ENCODE results near the gene SCFD2. TPM values are rescaled to one million over a fixed set of nuclear protein-coding genes. Genes with fewer than 3 reads are reported as not detected.
A peak's percentile ranks its signal among the peaks of the same experiment; 100 is the strongest.

The SCFD2 gene
- total RNA-seq, 1 experiment from 2014 or later: 8.1 TPM

GRCh38 chr4:52984462-52984881, 381.4 kb downstream of the SCFD2 start:
- DNase-seq: peak in 1 of 2 experiments; percentile 36
- Histone ChIP-seq H4K20me1 (ENCODE audit: insufficient read depth) (no peaks in the 10 kb centered on the region), H3K27ac (no peak overlapping the region), H2AFZ (no peak overlapping the region), H3K36me3 (ENCODE audit: low read depth) (no peaks in the 10 kb centered on the region), H3K9me3 (ENCODE audit: insufficient read depth, low read depth) (no peaks in the 10 kb centered on the region), H3K79me2 (ENCODE audit: low read depth) (no peaks in the 10 kb centered on the region), H3F3A (ENCODE audit: insufficient read depth, low read depth) (no peaks in the 10 kb centered on the region), H3K9me2 (ENCODE audit: insufficient read depth) (no peaks in the 10 kb centered on the region), H3K27me3 (ENCODE audit: insufficient read depth, low read depth) (no peaks in the 10 kb centered on the region), H3K4me1 (replicated peaks; ENCODE audit: insufficient read depth) (peaks cover 6% of the 10 kb centered on the region; the same call in 1 of the 2 replicates), H3K4me2 (no peak overlapping the region), H3K4me3 (no peak overlapping the region)
- no TSS peak for BruUV-seq (replicated peaks)
- CTCF ChIA-PET: interaction anchor here (0.6 kb wide), 1 partner anchor 286 kb away, joined by 3 read pairs; no protein-coding TSS in a partner anchor
- intact Hi-C loops (cut with micrococcal nuclease; ENCODE audit: unreplicated experiment): loop anchor here (5.0 to 10.0 kb wide), 5 partner anchors 262 to 1250 kb away; partner anchors contain the start of gene USP46
- TF ChIP-seq EZH2 (IDR thresholded peaks at IDR 0.05; ENCODE audit: low read depth) (no peak), CTCF (conservative IDR thresholded peaks at IDR 0.05) (no peak)
- POLR2A ChIA-PET (ENCODE audit: unreplicated experiment): no interaction called here

- no TSS peak for BruUV-seq (replicated peaks)
Observed at GRCh38 chr4:52983563-52984303, 382.1 kb downstream of the SCFD2 start.

GRCh38 chr4:52982946-52983340, 382.9 kb downstream of the SCFD2 start:
- Histone ChIP-seq H2AFZ (no peak overlapping the region), H4K20me1 (ENCODE audit: insufficient read depth) (no peaks in the 10 kb centered on the region), H3K27ac (no peak overlapping the region), H3K4me2 (no peak overlapping the region), H3K9me2 (ENCODE audit: insufficient read depth) (no peaks in the 10 kb centered on the region), H3K4me3 (no peak overlapping the region), H3K27me3 (ENCODE audit: insufficient read depth, low read depth) (no peaks in the 10 kb centered on the region), H3K79me2 (ENCODE audit: low read depth) (no peaks in the 10 kb centered on the region), H3K36me3 (ENCODE audit: low read depth) (no peaks in the 10 kb centered on the region), H3K4me1 (replicated peaks; ENCODE audit: insufficient read depth) (peaks cover 6% of the 10 kb centered on the region; the same call in 1 of the 2 replicates), H3K9me3 (ENCODE audit: insufficient read depth, low read depth) (no peaks in the 10 kb centered on the region), H3F3A (ENCODE audit: insufficient read depth, low read depth) (no peaks in the 10 kb centered on the region)
- BruUV-seq (replicated peaks): no TSS peak
- ChIA-PET POLR2A (ENCODE audit: unreplicated experiment) (no interaction called here), CTCF (interaction anchor here (0.9 to 1.9 kb wide), 3 partner anchors 395 to 438 kb away, joined by 3 to 14 read pairs (median 5); no protein-coding TSS in a partner anchor)
- DNase-seq: no peak
- TF ChIP-seq CTCF (conservative IDR thresholded peaks at IDR 0.05) (no peak), EZH2 (IDR thresholded peaks at IDR 0.05; ENCODE audit: low read depth) (no peak)
- intact Hi-C loops (cut with micrococcal nuclease; ENCODE audit: unreplicated experiment): loop anchor here (2.0 to 10.0 kb wide), 7 partner anchors 72 to 1252 kb away; partner anchors contain the start of gene USP46

More at GRCh38 chr4:52983563-52984303, 382.1 kb downstream of the SCFD2 start:
- Histone ChIP-seq H3K4me3 (no peak overlapping the region), H3K4me1 (replicated peaks; ENCODE audit: insufficient read depth) (peaks cover 6% of the 10 kb centered on the region; the same call in 1 of the 2 replicates), H3K4me2 (no peak overlapping the region), H3K9me3 (ENCODE audit: insufficient read depth, low read depth) (no peaks in the 10 kb centered on the region), H3K9me2 (ENCODE audit: insufficient read depth) (no peaks in the 10 kb centered on the region), H3K36me3 (ENCODE audit: low read depth) (no peaks in the 10 kb centered on the region), H3K79me2 (ENCODE audit: low read depth) (no peaks in the 10 kb centered on the region), H4K20me1 (ENCODE audit: insufficient read depth) (no peaks in the 10 kb centered on the region), H2AFZ (no peak overlapping the region), H3K27me3 (ENCODE audit: insufficient read depth, low read depth) (no peaks in the 10 kb centered on the region), H3F3A (ENCODE audit: insufficient read depth, low read depth) (no peaks in the 10 kb centered on the region), H3K27ac (no peak overlapping the region)
- intact Hi-C loops (cut with micrococcal nuclease; ENCODE audit: unreplicated experiment): loop anchor here (2.0 to 10.0 kb wide), 7 partner anchors 73 to 1251 kb away; partner anchors contain the start of gene USP46
- ChIA-PET POLR2A (ENCODE audit: unreplicated experiment) (no interaction called here), CTCF (interaction anchor here (0.6 to 1.9 kb wide), 4 partner anchors 33 to 439 kb away, joined by 3 to 14 read pairs (median 4); no protein-coding TSS in a partner anchor)
- TF ChIP-seq EZH2 (IDR thresholded peaks at IDR 0.05; ENCODE audit: low read depth) (no peak), CTCF (conservative IDR thresholded peaks at IDR 0.05) (peak; percentile 79)
- DNase-seq: peak; percentile 5 to 36

Data from PC-9 (cell line).